Measurements from ENCODE around the gene PFKFB3. TPM values are rescaled to one million over a fixed set of nuclear protein-coding genes. Genes with fewer than 3 reads are reported as not detected.

PFKFB3 gene
- total RNA-seq, 1 experiment from 2014 or later: 36.8 TPM

DNA sequence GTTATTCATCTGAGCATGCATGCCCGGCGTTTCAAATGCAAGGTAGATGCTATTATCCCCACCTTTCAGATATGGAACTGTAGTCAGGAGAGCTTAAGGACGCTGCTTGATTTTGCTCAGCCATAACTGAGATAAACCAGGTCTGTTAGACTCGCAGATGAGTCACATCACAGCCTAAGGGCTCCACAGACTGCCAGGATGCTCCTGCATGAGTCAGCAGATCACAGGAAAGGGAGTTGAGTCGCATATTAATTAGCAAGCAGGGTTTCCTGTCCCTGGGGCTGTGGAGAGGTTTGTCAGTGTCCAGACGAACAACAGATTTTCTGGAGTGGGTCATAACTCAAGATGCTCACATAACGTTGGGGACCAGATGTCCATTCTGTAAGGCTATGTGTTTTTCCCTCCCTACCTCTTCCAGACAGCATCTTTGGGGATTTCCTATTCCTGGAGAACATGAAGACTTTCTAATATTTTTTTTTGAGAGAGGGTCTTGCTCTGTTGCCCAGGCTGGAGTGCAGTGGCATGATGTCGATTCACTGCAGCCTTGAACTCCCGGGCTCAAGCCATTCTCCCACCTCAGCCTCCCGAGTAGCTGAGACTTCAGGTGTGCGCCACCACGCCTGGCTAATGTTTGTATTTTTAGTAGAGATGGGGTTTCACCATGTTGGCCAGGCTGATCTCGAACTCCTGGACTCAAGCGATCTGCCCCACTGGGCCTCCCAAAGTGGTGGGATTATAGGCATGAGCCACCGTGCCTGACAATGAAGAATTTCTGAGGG is 36.7 kb downstream of the PFKFB3 start:
- Histone ChIP-seq H2BK5ac (ENCODE audit: insufficient read length, low read length) (no peak overlapping the region), H3K23me2 (ENCODE audit: insufficient read length, low read depth, low read length, poor library complexity, severe bottlenecking) (peaks cover 3% of the 10 kb centered on the region), H4K91ac (ENCODE audit: insufficient read length, low read depth, low read length) (no peak overlapping the region), H3K56ac (ENCODE audit: insufficient read length, low read depth, low read length) (no peak overlapping the region), H4K5ac (ENCODE audit: insufficient read length, low read depth, low read length) (no peak overlapping the region), H2AFZ (ENCODE audit: low read length) (no peak overlapping the region), H3K27ac (ENCODE audit: insufficient read length, low read depth, low read length) (no peak overlapping the region), H4K20me1 (ENCODE audit: control insufficient read depth, insufficient read depth, insufficient read length) (no peaks in the 10 kb centered on the region), H3K79me2 (ENCODE audit: insufficient read depth, low read length) (no peaks in the 10 kb centered on the region), H3K14ac (ENCODE audit: insufficient read depth, low read length) (no peak overlapping the region), H2BK120ac (ENCODE audit: low read depth, low read length, poor library complexity, severe bottlenecking) (no peak overlapping the region), H2BK20ac (ENCODE audit: low read depth, low read length, poor library complexity, severe bottlenecking) (no peak overlapping the region), H3K18ac (ENCODE audit: insufficient read length, low read depth, low read length) (no peak overlapping the region), H3K9me3 (ENCODE audit: control insufficient read depth, low read depth, low read length) (no peaks in the 10 kb centered on the region), H3K9ac (ENCODE audit: extremely low read depth, insufficient read length, low read length) (no peak overlapping the region), H3K4ac (ENCODE audit: low read depth, low read length) (no peak overlapping the region), H3K79me1 (ENCODE audit: insufficient read depth, low read depth, low read length, poor library complexity, severe bottlenecking) (no peaks in the 10 kb centered on the region), H3K23ac (ENCODE audit: insufficient read length, low read depth, low read length) (no peak overlapping the region), H2AK5ac (ENCODE audit: insufficient read length, low read length) (no peak overlapping the region), H3K4me1 (ENCODE audit: insufficient read depth, low read length) (no peaks in the 10 kb centered on the region), H2BK15ac (ENCODE audit: low read depth, low read length) (no peak overlapping the region), H2BK12ac (ENCODE audit: insufficient read length, low read depth, low read length) (no peak overlapping the region), H3K27me3 (ENCODE audit: insufficient read depth, low read length) (no peaks in the 10 kb centered on the region), H4K8ac (replicated peaks; ENCODE audit: insufficient read length, low read depth, low read length) (no peak overlapping the region), H3T11ph (ENCODE audit: low read length) (no peak overlapping the region), H3K4me2 (ENCODE audit: insufficient read depth, insufficient read length, low read length) (no peak overlapping the region)
- H3K4me1 Mint-ChIP-seq: no peaks in the 10 kb centered on the region; a peak in 1 of 4 replicates
- no peak overlapping the region for H3K4me3 Mint-ChIP-seq
- H3K36me3 Mint-ChIP-seq (ENCODE audit: insufficient read depth in 1 of 3, low read depth in 3 of 3): peaks cover 7 to 23% (median 13%) of the 10 kb centered on the region in 3 experiments; a peak in 6 of 7 replicates
- no peaks in the 10 kb centered on the region for H3K27me3 Mint-ChIP-seq (ENCODE audit: low read depth)
- TF ChIP-seq, protein P1, sequence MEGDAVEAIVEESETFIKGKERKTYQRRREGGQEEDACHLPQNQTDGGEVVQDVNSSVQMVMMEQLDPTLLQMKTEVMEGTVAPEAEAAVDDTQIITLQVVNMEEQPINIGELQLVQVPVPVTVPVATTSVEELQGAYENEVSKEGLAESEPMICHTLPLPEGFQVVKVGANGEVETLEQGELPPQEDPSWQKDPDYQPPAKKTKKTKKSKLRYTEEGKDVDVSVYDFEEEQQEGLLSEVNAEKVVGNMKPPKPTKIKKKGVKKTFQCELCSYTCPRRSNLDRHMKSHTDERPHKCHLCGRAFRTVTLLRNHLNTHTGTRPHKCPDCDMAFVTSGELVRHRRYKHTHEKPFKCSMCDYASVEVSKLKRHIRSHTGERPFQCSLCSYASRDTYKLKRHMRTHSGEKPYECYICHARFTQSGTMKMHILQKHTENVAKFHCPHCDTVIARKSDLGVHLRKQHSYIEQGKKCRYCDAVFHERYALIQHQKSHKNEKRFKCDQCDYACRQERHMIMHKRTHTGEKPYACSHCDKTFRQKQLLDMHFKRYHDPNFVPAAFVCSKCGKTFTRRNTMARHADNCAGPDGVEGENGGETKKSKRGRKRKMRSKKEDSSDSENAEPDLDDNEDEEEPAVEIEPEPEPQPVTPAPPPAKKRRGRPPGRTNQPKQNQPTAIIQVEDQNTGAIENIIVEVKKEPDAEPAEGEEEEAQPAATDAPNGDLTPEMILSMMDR (conservative IDR thresholded peaks at IDR 0.05): no peak
- no peaks in the 10 kb centered on the region for H3K9me3 Mint-ChIP-seq
- no CpG with 5 or more reads among the region's 15 CpGs for WGBS (ENCODE audit: extremely low coverage, insufficient read length, low lambda C conversion rate)
- no peak for DNase-seq
- no peak overlapping the region; a peak in 2 of 7 replicates for H3K27ac Mint-ChIP-seq

Measured in H9 (cell line).